ENCODE measurements around the gene METTL8.

DNA sequence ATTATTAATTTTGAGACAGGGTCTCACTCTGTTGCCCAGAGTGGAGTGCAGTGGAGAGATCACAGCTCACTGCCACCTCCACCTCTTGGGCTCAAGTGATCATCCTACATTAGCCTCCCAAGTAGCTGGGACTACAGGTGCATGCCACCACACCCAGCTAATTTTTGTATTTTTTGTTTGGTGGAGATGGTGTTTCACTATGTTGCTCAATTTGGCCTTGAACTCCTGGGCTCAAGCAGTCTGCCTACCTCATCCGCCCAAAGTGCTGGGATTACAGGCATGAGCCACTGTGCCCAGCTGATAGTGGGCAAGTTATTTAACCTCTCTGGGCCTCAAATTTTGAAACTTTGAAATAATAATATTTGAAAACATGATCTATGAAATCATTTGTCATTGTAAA lies 26.7 kb upstream of the METTL8 start:
- TF ChIP-seq SP1 (IDR thresholded peaks at IDR 0.05): no peak
- no peak for TF ChIP-seq ARNT (IDR thresholded peaks at IDR 0.05)
- TF ChIP-seq ELF4 (IDR thresholded peaks at IDR 0.05): no peak
- TF ChIP-seq ZNF384 (IDR thresholded peaks at IDR 0.05): no peak

Measured in HEK293T (cell line).